ENCODE data around the gene MCU.
"Not testable (repeated sequence)": the region's sequence is repeated elsewhere in the genome, so short reads cannot be mapped to it uniquely, and the experiment has no call there.

MCU gene

GRCh38 chr10:72765051-72765745 is 73.3 kb downstream of the MCU start:
- DNase-seq, result no peak

DNA sequence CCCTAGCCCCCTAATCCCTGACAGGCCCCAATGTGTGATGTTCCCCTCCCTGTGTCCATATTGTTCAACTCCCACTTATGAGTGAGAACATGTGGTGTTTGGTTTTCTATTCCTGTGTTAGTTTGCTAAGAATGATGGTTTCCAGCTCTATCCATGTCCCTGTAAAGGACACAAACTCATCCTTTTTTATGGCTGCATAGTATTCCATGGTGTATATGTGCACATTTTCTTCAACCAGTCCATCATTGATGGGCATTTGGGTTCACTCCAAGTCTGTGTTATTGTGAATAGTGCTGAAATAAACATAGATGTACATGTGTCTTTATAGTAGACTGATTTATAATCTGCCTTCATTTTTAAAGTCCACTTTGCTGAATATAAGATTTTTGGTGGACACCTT is 79.3 kb downstream of the MCU start:
- DNase-seq, result not testable (repeated sequence)

DNA sequence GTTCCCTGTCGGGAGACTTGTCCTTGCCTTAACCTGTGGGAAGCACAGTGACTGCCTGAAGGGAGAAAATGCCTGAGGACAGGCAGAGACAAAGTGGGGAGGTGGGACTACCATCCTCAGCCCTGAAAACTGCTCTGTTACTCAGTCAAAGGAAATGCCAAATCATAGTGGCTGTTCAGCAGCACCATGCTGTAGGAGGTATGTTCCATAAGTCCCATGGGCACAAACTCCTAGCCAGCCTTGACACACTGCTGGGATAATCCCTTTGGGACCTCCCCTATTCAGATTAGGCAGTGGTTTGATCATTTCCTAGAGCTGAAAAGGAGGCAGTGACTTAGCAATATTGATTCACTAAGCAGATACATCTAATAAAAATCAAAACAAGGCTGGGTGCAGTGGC is 80.1 kb downstream of the MCU start:
- no peak for DNase-seq

GRCh38 chr10:72779874-72780273 is 87.9 kb downstream of the MCU start:
- DNase-seq, result no peak

DNA sequence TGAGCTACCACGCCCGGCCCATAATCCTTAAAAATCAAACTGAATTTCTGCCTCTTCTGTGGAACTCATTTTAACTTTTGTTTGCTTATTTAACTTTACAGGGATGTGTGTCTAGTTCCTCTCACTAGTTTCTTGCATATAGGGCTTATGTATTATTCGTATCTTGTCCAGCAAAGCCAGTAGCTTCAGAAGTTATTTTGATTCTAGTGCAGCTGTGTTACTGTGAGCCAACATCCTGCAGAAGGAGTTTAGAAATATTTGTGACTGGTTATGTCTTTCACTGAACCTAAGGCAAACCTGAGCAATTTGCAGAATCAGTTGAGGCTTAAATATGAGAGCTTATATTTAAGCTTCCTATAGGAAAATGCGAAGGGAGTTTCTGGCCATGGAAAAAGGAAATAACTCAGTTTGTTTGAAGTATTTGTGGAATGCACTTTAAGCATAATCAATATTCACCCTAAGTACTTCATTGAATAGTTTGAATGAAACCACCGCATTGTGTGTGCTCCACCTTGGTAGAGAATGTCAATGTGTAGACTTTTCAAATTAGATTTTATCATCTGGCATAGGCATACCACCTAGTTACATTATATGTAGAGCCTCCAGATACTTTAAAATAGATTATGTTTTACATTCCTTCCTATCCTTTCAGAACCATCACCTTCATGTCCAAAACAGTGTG is 90.8 kb downstream of the MCU start:
- no peak for DNase-seq

GRCh38 chr10:72783410-72783833 is 91.5 kb downstream of the MCU start:
- DNase-seq, result no peak

- no peak for DNase-seq
Observed at GRCh38 chr10:72784551-72785351, 92.8 kb downstream of the MCU start.

- no peak for DNase-seq
Observed at GRCh38 chr10:72785409-72785808, 93.5 kb downstream of the MCU start.

GRCh38 chr10:72790216-72790990 is 98.5 kb downstream of the MCU start:
- DNase-seq, result peak; percentile 60

GRCh38 chr10:72792288-72792687 is 100.3 kb downstream of the MCU start:
- DNase-seq, result no peak

GRCh38 chr10:72793752-72794151 is 101.8 kb downstream of the MCU start:
- DNase-seq, result no peak

DNA sequence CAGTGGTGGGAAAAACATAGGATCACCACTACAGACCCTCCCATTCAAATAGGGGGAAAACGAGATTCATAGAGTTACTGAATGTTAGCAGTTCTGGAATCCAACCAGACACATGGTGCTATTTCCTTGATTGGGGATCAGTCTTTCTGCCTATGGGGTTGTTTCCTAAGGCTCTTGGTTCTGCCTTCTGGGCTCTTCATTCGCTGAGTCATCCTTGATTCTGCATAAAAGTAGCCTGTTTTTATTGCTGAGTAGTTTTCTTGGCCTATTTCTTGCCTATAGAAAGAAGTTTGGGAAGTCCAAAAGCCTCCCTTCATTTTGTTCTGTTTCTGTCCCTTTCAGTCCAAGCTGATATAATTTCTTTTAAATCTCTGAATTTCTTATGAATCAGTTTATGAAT is 102.3 kb downstream of the MCU start:
- no peak for DNase-seq

DNA sequence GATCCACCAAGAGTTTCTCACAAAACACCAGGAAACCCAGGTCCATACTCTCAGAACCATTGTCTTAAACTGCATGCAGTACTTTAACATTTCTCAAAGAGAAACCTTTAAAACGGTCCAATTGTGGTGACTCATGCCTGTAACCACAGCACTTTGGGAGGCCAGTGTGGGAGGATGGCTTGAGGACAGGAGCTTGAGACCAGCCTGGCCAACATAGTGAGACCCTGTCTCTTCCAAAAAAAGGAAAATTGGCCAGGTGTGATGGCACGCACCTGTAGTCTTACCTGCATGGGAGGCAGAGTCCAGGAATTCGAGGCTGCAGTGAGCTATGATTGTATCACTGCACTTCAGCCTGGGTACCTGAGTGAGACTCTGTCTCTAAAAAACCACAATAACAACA is 104.1 kb downstream of the MCU start:
- DNase-seq, result no peak

GRCh38 chr10:72796538-72796937 is 104.6 kb downstream of the MCU start:
- no peak for DNase-seq

DNA sequence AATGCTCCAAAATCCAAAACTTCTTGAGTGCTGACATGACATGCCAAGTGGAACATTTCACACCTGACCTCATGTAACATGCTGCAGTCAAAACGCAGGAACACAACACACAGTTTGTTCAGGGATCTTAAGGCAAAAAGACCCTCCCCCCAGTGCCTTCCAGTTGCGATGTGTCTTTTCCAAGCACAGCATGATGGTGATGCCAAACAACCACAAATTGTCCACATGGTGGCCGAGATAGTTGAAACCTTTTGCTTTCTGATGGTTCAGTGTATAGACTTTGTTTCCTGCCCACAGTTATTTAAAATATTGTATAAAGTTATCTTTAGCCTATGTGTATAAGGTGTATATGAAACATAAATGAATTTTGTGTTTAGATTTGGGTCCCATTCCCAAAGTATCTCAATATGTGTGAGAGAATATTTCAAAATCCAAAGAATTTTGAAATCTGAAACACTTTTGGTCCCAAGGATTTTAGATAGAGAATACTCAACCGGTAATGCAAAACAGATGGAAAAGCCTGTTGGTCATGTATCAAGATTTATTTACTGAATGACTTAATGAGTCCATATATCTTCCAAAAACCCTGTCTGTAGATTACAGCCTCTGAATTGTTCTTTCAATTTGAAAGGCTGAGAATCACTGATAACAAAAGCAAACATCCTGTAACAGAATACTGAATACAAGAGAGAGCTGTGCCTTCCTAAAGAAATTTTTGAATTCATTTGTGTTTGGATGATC is 108.2 kb downstream of the MCU start:
- peak; percentile 14 for DNase-seq

- DNase-seq, result no peak
Observed at GRCh38 chr10:72800741-72801092, 108.8 kb downstream of the MCU start.

GRCh38 chr10:72801263-72801868 is 109.4 kb downstream of the MCU start:
- DNase-seq, result no peak

DNA sequence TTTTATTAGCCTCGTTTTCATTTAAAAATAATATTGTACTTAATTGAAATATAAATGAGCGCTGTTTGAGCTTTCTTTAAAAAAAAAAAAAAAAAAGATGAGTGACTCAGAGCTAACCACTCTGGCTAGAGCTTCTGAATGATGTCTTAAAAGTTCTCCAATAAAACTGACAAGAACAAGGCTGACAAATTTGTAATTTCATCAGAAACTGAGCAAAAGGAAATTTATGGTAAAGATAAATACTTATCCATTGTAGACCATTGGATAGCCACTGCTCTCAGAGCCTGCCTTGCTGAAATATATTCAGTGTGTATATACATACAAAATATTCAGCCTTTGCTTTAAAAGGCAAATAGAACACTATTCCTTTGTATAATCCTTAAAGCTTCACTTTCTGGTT is 110.4 kb downstream of the MCU start:
- no peak for DNase-seq

DNA sequence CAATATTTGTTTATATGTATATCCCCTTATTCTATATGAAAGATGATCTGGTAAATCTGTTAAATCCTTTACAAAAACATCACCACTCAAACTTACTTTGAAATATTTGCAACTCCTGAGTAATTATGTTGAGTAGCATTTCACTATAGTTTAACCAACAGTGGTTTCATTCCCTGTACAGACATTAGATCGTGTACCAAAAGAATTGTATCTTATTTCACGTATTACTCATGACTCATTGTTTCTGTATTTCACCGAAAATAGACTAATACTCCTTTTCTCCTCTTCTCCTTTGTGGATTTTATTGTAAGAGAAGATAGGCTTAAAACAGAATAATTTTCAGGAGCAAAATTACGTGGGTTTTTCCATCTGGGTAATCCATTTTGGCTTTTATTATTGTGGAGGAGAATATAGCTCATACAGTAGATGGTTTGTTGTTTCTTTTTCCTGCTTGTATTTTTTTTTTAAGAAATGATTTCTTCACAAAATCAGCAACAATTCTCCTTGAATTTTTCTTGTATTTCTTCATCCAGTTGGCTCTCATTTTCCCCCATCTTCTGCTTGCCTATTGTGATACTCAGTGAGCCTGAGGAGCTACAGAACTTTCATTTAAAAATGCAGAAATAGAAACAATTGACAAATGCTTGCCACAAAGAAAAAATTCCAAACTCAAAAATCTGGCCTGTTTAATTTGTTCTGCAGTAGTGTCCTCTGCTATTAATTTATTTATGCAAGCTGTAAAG is 111.0 kb downstream of the MCU start:
- DNase-seq, result no peak

DNA sequence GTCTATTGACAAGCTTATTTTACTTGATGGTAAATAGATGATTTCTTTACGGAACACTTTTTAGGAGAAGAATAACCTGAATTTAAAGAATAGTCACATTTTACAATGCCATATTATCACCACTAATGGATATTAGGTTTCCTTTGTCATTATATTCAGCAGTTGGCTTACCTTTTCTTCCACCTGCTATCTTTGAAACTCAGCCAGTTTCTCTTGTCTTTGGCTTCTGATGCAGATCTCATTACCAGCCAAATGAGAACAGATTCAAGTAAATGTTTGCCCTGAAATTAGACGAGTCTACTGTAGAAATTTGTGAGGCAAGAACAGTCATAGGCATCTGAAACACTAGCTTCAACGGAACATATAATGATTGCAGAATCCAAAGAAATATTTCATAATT is 116.1 kb downstream of the MCU start:
- DNase-seq, result peak; percentile 84

GRCh38 chr10:72809006-72809405 is 117.1 kb downstream of the MCU start:
- no peak for DNase-seq

Measured in NCI-H1092 treated with DMSO at 0.1 percent for 48 hours (cell line).